NCI-H82 treated with DMSO at 0.1 percent for 48 hours (cell line): ENCODE measurements around the gene PAFAH1B2.

Source experiments
- DNase-seq: peaks from one replicate; lab custom pipeline; 2025; ENCODE audit not compliant: unreplicated experiment; lab: John Stamatoyannopoulos, UW

PAFAH1B2 gene

GRCh38 chr11:117187799-117188481 is 43.9 kb downstream of the PAFAH1B2 start:
- no peak for DNase-seq

DNA sequence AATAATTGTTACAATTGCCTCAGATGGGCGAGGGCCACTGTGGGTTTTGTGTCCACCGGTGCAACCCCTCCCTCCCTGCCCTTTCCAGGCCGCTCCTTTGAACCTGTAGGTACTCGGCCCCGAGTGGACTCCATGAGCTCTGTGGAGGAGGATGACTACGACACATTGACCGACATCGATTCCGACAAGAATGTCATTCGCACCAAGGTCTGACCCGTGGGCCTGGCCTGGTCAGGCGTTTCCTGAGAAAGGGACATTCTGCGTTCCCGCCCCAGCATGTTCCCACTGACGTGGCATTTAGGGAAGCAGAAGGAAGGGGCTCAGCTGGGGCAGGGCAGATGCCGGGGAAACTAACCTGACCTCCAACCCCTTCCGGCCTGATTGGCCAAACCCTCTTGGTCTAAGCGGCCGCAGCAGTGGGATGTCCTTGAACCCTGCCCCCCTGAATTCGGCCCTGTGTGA is 44.6 kb downstream of the PAFAH1B2 start:
- no peak for DNase-seq

- no peak for DNase-seq
Observed at GRCh38 chr11:117189191-117189940, 45.3 kb downstream of the PAFAH1B2 start.

DNA sequence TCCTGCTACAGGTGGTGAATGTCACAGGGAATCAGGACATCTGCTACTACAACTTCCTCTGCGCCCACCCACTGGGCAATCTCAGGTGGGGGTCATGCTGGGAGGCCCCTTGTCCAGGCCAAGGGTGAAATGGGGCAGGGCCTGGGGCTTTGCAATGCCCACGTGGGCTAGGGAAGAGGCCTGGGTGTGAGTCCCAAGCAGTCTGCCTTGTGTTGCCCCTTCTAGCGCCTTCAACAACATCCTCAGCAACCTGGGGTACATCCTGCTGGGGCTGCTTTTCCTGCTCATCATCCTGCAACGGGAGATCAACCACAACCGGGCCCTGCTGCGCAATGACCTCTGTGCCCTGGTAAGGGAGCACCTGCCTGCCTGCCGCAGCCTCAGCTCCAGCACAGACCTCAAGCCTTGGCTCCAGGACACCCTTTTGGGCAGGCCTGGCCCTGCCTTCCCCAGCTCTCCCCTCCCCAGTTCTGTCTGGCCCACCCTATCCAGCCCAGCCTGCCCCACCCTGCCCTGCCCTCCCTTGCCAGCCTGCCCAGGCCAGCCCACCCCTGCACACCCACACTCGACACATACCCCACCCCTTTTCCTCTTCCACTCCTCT is 46.0 kb downstream of the PAFAH1B2 start:
- DNase-seq, result no peak

GRCh38 chr11:117191680-117192400 is 47.8 kb downstream of the PAFAH1B2 start:
- DNase-seq, result no peak

DNA sequence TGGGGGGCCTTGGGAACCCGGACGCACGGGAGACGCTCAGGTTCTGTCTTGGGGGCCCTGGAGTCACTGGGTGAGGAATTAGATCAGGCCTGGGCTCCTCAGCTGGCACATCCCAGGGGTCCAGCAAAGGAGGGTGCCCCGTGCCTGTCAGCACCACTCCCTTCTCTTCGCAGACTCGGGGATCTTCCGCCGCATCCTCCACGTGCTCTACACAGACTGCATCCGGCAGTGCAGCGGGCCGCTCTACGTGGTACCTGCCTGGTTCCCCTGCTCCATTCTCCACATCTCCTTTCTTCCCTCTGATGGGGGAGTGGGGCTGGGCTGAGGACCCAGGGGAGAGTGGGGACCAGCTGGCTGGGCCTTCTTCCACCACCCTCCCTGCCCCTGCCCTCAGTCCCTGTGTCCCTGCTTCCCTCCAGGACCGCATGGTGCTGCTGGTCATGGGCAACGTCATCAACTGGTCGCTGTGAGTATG is 48.4 kb downstream of the PAFAH1B2 start:
- DNase-seq, result no peak

GRCh38 chr11:117193130-117194020 is 49.3 kb downstream of the PAFAH1B2 start:
- no peak for DNase-seq

- DNase-seq, result no peak
Observed at GRCh38 chr11:117194267-117194666, 50.2 kb downstream of the PAFAH1B2 start.

DNA sequence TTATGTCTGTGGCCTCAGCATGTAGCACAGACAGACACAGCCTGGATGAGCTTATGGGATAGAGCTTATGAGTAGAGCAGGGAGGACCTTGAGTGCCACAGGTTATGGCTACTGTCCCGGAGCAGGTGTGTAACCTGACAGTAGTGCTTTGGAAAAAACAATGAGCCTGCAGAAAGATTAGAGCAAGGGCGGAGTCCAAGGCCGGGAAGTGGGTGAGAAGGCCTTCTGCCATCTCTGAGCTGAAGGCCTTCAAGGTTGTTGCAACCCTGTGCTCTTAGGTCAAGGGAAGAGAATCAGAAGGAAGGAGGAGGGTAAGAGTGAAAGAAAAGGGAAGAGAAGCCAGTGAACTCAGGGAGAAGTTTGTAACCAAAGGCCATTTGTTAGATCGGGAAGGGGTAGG is 51.2 kb downstream of the PAFAH1B2 start:
- no peak for DNase-seq

GRCh38 chr11:117195761-117196160 is 51.7 kb downstream of the PAFAH1B2 start:
- no peak for DNase-seq

DNA sequence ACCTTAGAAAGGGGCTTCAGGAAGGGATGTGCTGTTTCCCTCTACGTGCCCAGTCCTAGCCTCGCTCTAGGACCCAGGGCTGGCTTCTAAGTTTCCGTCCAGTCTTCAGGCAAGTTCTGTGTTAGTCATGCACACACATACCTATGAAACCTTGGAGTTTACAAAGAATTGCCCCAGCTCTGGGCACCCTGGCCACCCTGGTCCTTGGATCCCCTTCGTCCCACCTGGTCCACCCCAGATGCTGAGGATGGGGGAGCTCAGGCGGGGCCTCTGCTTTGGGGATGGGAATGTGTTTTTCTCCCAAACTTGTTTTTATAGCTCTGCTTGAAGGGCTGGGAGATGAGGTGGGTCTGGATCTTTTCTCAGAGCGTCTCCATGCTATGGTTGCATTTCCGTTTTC is 52.9 kb downstream of the PAFAH1B2 start:
- no peak for DNase-seq

- no peak for DNase-seq
Observed at GRCh38 chr11:117197516-117198456, 53.7 kb downstream of the PAFAH1B2 start.

DNA sequence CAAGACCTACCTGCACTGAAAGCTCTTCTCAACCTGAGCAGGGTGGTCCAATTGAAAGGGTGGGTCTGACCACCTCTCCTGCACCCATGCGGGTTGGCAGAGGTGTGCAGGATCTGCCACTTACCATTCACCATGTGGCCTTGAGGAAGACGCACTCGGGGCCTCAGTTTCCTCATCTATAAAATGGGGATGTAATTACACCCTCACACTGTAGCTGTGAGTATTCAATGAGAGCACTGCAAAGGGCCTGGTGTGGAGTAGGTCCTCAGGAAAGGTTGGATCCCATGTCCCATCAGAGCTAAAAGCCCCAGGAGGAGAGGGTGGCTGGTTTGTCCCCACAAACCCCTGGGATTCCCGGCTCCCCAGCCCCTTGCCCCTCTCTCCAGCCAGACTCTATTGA is 54.5 kb downstream of the PAFAH1B2 start:
- DNase-seq, result no peak

- no peak for DNase-seq
Observed at GRCh38 chr11:117199053-117199915, 55.2 kb downstream of the PAFAH1B2 start, which contains the start of gene TAGLN. Gene TAGLN, plus strand, starts transcription at chr11:117199370. Its CDS starts 3,644 bp downstream, at chr11:117203014.

GRCh38 chr11:117199916-117200812 is 56.1 kb downstream of the PAFAH1B2 start:
- DNase-seq, result no peak

- DNase-seq, result no peak
Observed at GRCh38 chr11:117200813-117201657, 56.9 kb downstream of the PAFAH1B2 start.
